Activated T-helper 9 cell treated with anti-CD3 and anti-CD28 coated beads, Interleukin-2, amount 50 U/mL, for 16 hours (primary cell): ENCODE results near the gene KNL1.
"Not testable (repeated sequence)": the region's sequence is repeated elsewhere in the genome, so short reads cannot be mapped to it uniquely, and the experiment has no call there.

ENCODE experiments used
- DNase-seq: peaks from one replicate; pipeline ENCODE4 v3.0.0-alpha.2; 2020; ENCODE audit warnings: low read depth

KNL1 gene

GRCh38 chr15:40581796-40582195, 12.3 kb upstream of the KNL1 start:
- DNase-seq, result not testable (repeated sequence)

DNA sequence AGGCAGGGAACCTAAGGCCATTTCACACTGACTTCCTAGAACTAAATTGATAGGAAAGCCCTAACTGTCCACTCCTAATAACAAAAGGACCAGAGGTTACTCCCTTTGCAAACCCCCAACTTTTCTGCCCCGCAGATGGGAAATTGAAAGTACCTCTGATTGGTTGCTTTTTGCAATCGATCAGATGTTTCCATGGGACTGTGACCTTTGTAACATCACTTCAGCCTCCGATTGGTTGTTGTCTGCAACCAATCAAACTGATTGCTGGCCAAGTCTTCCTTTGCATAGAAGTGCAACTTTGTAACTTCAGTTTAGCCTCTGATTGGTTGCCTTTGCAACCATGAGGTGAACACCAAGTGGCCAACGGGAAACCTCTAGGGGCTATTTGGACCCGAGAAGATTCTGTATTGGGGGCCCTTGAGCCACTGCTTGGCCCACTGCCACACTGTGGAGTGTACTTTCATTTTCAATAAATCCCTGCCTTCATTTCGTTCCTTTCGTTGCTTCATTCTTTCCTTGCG, 11.3 kb upstream of the KNL1 start:
- no peak for DNase-seq

- DNase-seq, result no peak
Measured at GRCh38 chr15:40584191-40584590, 9.9 kb upstream of the KNL1 start.

- no peak for DNase-seq
Measured at GRCh38 chr15:40590667-40591050, 3.4 kb upstream of the KNL1 start.

DNA sequence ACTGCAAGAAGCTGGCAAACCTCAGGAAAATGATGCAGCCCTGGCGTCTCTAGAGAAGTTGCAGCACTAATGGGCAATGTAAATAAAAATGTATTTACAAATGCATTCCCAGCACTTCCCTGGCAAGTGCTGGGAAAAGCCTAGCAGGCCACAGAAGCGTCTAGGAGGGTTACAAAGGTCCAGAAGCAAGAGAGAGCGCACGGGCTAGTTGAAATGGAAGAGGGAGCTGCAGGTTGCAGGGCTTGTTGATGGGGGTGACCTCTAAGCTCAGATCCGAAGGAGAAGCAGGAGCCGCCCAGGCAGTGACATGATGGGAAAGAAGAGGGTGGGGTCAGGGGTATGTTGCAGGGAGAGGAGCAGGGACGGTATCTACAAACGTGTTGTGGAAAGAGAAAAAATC, 2.7 kb upstream of the KNL1 start:
- DNase-seq, result no peak

DNA sequence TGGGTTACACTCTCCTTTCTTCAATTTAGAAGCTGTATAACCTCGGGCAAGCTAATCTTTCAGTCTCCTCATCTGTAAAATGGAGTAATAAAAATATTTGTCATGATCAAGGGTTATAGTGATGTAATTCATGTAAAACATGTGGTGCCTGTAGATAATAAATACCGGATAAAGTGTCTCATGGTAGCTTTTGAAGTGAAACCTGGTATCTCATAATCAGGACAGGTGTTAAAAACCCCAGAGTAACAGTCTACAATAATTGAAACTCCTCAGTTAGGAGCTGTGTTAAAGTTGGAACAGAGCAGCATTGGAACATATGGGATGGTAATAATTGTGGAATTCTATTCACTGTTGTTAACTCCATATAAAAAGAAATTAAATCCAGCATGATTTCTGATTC, 884 bp upstream of the KNL1 start:
- no peak for DNase-seq

DNA sequence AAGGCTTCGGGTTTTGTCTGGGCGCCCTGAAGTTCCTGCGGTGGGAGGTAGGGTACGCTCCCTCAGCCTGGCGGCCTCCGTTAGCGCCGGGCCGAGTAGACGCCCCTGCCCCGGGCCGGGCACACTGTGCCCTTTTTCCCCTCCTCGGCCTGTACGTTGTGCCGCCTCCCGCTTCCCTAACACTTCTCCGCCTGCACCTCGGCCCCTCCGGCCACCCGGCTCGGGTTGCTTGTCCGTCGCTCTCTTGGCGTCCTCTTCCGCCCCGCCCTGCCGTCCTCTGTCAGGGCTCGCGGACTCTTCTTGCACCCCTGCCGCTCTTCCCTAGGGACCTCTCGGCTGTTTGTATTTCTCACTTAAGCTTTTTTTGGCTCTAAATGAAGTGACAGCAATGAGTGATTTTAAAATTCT, 384 bp downstream of the KNL1 start:
- no peak for DNase-seq

DNA sequence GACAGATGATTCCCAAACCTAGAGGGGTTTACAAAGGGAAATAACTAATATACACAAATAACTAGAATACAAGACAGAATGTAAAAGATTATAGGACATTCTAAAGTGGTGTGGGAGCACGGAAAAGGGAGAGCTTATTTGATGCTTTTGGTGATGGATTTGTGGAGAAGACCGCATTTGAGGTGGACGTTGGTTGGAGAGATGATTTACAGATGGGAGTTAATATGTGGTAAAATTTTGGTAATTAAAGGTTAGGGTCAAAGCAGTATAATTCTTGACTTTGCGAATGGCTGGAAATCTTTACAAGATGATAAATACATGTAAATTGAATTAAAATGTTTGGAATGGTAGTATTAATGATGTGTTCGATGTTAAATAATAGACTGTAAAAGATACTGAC, 1.2 kb downstream of the KNL1 start:
- DNase-seq, result no peak

DNA sequence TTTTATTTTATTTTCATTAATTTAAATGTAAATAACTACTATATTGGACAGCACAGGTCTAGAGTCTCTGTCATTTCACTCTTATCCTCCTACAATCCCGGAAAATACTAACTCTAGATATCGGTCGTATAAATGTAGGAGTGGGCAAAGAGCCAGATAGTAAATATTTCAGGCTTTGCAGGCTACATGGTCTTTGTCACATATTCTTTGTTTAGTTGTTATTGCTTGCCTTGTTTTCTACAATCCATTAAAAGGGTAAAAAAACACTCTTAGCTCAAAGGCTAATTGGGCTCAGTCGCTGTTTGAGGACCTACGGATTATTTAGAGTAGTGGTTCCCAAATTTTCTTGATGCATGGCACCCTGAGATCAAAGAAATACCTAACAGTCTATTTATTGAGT, 1.7 kb downstream of the KNL1 start:
- no peak for DNase-seq

DNA sequence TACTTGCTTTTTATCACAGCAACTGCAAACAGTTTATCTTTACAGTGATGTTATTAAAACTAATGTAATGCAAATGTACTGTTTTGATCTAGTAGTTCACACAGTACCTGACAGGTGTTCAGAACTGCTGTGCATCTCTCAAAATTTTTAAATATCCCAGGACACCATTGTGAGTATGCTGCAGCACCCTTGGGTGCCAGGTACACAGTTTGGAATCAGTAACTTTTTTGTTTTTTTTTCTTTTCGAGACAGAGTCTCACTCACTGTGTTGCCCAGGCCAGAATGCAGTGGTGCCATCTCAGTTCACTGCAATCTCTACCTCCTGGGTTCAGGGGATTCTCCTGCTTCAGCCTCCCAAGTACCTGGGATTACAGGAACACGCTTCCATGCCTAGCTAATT, 3.0 kb downstream of the KNL1 start:
- DNase-seq, result no peak

DNA sequence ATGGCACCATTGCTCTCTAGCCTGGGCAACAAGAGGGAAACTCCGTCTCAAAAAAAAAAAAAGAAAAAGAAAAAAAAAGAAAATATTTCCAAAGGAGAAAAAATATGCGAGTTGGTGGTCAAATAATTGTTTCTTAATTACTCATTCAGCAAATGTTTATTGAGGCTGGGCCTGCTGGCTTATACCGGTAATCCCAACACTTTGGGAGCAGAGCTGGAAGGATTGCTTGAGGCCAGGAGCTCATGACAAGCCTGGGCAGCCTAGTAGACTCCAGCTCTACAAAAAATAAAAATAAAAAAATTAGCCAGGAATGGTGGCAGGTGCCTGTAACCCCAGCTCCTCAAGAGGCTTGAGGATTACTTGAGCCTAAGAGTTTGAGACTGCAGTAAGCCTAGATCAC, 4.1 kb downstream of the KNL1 start:
- no peak for DNase-seq

- DNase-seq, result no peak
Measured at GRCh38 chr15:40598672-40599071, 4.6 kb downstream of the KNL1 start.

GRCh38 chr15:40600956-40601355, 6.9 kb downstream of the KNL1 start:
- DNase-seq, result no peak

GRCh38 chr15:40603935-40604334, 9.9 kb downstream of the KNL1 start:
- no peak for DNase-seq

- no peak for DNase-seq
Measured at GRCh38 chr15:40613080-40613479, 19.0 kb downstream of the KNL1 start.

- no peak for DNase-seq
Measured at GRCh38 chr15:40618023-40618422, 24.0 kb downstream of the KNL1 start.

DNA sequence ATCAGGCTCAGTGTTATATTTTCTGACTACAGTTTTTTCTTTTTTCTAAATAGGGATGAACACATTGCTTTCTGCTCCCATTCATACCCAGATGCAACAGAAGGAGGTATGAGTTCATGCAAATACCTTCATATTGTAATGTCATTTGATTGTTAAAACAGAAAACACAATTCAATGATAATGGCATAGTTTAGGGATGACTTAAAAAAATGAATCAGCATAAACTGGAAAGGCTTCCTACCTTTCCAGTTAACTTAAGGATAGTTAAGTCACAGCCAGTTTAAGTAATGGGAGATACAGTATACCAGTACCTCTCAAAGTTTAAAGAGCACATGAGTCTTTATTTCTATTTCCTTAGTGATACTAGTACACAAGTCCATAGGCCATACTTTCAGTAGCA, 24.9 kb downstream of the KNL1 start:
- DNase-seq, result no peak

- no peak for DNase-seq
Measured at GRCh38 chr15:40623361-40623760, 29.3 kb downstream of the KNL1 start.

GRCh38 chr15:40630313-40630712, 36.3 kb downstream of the KNL1 start:
- DNase-seq, result no peak

GRCh38 chr15:40633178-40633577, 39.1 kb downstream of the KNL1 start:
- DNase-seq, result no peak

GRCh38 chr15:40637221-40637745, 43.2 kb downstream of the KNL1 start:
- no peak for DNase-seq

DNA sequence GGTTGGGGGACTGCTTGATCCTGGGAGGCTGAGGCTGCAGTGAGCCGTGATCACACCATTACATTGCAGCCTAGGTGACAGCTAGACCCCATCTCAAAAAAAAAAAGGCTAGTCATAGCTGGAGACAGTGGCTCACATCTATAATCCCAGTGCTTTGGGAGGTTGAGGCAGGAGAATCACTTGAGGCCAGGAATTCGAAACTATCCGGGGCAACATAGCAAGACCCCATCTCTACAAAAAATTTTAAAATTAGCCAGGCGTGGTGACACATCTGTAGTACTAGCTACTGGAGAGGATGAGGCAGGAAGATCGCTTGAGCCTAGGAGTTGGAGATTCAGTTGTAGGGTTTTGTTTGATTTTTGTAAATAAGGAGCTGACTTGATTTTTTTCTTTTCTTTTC, 45.6 kb downstream of the KNL1 start:
- DNase-seq, result no peak

DNA sequence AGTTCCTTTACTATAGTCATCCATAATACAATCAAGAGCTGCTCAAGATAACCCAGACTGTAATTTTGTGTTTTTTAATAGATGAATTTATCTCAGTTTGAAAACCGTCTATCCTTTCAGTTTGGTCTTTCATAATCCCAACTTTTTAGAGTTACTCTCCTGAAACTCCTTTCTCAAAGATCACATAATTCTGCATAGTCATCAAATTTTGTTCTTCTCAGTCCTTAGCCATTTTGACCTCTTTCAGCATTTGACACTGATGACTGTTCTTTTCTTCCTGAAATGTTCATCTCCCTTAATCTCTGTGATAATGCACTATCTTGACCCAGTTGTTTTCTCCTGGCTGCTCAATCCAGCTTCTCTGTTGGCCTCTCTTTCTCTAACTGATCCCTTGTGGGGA, 53.5 kb downstream of the KNL1 start:
- DNase-seq, result no peak

DNA sequence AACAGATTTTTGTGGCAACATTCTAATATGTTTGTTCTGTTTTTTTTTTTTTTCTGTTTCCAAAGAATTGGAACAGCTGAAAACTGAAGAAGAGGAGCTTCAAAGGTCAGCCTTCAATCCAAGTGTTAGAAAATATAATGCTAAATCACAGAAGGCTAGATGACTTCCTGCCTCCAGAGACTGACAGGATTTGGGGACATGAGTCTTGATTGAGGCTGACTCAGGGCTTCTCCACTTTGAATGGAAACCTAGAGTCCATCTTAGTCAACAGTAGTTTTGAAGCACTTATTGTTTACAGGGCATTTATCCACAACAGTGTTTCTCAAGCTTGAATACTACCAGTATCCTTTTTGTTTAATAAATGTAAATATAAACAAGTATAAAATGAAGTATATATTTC, 56.4 kb downstream of the KNL1 start:
- no peak for DNase-seq

GRCh38 chr15:40660686-40661085, 66.6 kb downstream of the KNL1 start:
- no peak for DNase-seq
